CD4-positive, alpha-beta T cell treated with Interleukin-6 at 100 ng/mL for 8 hours (primary cell): Measurements from ENCODE around the gene PLCB2.

Experiments used
- DNase-seq: peaks from one replicate; pipeline ENCODE4 v3.0.0-alpha.2; 2020; ENCODE audit warnings: mixed read lengths, low spot score

PLCB2 gene

DNA sequence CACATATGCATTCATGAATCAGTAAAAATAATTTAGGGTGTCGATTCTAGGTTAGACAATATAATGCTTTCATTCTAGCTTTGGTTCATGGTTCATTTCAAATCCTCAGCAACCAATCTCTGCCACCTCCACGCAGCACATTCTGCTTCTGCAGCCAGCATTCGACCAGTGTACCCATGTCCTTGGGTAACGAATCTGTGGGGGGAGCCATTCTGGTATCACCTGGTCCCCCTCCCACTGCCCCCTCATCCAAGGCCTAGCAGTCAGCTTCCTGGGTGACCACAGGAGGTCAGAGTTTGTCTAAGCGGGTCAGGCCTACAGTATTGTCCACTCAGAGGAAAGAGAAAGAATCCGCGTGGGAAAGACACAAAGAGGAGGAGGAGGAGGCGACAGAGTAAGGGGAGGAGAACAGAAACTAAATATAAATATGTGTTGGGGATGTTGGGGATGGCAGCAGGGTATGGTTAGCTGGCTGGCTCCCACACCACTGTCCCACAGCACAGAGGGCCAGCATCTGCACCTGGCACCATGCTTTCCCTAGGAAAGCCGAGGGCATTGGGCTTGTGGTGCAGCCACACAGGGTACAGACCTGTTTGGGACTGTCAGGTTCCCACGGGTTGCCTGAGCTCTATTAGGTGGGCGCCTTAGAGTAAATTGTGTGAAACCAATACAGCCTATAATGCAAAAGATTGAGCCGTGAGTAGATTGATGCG is 56.8 kb downstream of the PLCB2 start:
- no peak for DNase-seq

DNA sequence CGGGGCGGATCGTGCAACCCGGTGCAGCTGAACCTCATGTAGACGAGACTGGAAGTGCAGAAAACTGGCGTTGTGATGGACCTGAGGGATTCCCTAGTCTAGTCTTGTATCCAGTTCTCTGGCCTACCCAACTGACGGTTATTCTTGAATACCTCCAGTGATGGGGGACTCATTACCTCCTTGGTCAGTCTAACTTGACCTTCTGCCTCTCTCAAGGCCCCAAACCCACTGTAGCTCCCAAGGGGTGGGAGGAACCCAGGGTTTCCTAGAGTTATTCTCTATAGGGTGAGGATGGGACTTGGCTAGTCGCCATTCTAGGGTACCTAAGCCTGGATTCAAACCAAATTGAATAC is 57.5 kb downstream of the PLCB2 start:
- no peak for DNase-seq

DNA sequence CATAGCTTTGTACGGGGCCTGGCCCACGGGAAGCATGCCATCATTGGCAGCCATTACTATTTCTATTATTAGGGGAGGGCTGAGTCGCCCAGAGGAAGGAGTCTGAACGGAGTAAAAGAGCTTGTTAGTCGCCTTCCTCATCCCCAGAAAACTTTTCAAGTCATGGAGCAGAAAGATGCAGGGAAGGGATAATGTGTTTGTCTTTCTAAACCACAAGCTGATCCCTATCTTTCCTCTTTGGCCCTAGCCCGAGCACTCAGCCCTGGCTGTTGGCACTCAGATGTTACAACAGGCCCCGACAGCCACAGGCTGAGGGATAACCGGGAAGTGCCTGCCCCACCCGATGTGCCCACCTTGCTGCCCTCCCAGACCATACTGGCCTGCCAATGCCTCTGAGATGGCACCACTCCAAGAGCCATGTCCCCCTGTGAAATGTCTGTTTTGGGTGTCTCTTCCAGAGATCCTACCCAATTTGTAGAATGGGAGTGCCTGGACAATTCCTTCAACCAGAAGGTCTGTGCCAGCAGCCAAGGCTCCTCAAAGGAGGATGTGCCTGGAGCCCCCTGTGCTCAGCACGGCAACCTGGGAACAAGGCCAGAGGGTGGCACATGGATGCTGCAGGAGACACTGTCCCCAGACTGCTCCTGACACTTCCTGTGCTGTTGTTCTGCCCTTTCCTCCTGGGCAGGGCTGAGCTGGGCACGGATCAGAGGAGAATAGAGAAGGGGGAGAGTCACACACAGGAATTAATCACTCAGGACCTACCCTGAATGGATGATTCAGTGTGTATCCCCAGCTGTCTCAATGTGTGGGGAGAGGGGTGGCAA is 58.0 kb downstream of the PLCB2 start:
- no peak for DNase-seq

DNA sequence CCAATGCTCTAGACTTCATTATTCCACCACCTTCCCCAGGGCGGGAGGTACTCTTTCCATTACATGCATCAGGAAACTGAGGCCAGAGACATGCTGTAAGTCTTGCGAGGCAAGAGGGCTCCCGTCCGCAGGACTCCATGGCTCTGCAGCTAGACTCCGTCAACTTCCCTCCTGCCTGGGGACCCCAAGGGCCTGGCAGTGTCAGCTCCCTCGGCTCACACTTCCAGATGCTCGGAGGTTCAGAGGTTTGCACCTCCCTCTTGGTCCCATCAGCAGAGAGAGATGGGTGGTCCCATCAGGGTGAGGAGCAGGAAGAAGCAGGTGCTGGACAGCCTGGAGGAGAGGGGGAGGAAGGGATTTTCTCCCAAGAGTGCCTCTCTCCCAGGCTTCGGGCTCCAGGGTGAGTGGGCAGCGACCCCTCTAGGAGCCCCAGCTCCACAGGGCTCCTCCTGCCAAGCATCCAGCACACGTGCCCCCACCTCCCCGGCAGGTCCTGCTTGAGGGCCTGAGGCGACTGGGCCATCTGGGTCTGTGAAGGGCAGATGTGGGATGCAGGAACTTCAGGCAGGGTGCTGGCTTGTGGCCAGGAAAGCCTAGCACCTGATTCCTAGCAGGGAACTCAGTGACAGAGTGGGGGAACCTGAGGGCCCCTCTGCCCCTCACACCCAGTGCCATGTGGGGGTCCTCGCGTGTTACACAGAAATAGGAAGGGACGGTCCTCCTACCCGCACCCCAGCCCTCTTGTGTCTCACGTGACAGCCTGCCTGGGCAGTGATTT is 59.5 kb downstream of the PLCB2 start:
- DNase-seq: no peak

DNA sequence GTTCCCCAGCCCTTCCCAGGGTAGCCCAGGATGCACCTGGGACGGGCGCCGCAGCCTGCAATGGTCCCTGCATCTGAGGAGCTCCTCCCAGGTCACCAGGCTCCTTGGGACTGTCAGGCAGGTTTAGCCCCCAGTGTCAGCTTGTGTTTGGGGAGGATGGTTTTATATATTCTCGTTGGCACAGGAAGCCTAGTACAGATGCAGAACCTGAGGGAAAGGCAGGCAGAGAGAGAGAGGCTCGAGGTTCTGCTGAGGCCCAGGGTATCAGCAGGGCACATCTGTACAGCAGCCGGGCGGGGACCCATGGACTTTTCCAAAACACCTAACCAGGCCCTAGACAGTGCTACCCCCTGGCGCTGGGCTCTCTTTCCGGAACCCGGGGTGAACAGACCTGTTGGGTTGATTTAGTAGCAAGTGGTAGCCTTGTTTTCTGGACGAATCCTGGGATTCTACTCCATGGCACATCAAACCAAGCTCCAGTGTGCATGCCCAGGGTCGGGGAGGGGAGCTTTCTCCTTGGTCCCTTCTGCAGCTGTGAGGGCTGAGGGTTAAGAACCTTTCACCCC is 60.2 kb downstream of the PLCB2 start:
- DNase-seq: no peak

DNA sequence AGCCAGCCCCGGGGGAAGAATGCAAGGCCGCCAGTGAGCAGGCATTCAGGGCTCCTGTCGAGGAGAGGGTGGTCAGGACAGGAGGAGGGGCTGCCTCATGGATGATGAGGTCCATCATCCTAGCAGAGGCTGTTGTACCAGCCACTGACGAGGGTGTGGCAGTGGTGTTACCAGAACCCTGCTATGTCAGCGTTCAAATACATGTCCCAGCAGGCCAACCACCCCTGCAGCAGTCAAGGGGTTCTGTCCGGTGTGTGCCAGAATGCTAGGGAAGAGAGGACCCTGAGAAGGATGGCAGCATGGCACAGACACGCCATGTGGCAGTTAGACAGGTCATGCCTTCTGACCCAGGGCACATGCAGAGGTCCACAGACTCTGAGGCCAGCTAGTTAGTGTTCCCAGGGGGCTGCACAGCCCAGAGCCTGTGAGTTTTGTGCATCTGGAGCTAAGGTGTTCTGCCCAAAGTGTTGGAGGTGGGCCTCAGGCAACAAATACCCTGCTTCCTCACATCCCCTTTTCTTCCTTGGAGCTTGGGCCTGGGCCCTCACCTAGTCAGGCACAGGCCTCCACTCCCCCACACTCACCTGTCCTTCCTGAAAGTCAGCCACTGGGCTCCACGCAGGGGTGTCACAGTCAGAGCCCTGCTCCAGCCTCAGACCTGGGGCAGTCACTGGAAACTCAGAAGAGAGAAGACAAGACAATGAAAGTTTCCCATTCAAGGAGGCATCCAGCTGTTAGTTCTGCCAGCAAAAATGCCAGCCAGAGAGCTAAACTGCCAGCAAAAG is 61.0 kb downstream of the PLCB2 start:
- no peak for DNase-seq

DNA sequence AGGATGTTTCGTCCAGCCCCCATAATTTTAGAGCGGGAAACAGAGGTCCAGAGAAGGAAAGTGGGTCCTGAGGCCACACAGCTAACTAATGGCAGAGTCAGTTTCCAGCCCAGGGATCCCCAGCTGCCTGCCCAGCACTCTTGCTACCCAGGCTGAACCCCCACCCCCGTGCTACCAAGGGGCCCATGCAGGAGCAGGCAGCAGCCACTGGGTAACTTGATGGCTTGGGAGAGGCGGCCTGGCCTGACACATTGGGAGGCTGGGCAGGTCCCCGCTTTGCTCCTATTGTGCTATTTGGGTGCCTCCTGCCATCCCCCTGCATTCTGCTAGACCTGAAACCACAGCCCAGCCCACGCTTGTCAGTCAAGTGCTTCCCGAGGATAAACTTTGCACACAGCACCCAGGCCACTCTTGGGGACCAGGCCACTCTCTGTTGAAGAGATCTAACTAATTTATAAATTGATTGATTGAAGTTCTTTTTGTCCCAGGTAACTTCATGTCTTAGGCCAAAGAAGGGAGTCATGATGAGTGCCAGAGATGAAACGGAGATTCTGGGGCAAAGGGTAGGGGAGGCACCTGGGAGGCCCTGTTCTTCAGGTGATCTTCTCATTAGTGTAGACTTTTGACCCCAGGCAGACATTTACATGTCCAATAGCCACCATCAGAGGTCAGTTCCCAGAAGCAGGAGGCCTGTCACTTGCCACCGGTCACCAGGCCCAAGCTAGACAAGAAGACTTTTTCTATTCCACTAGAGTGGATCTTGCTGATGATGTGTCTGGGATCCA is 61.9 kb downstream of the PLCB2 start:
- no peak for DNase-seq

DNA sequence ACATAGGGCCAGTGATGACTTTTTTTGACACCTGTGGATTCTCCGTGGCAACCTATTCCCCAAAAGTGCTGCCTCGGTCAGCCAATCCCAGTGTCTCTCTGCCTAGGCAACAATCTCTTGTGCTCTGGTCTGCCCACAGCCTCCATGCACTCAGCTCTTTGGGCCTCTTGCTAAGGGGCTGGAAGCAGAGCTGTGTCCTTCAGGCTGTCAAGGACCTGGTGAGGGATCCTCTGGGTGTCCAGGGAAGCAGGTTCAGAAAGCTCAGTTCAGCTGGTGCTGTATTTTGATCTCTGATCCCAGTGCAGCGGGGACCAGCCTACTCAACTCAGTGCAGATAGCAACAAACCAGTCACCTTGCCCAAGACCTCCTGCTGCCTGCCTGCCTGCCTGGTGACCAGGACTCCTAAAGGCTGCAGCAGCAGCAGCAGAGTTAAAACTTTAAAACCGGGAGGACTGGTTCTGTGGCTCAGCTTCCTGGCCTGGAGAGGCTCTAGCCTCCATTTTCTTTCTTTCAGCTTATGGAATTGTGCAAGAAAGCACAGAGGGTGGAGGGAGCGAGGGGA is 62.7 kb downstream of the PLCB2 start:
- no peak for DNase-seq

DNA sequence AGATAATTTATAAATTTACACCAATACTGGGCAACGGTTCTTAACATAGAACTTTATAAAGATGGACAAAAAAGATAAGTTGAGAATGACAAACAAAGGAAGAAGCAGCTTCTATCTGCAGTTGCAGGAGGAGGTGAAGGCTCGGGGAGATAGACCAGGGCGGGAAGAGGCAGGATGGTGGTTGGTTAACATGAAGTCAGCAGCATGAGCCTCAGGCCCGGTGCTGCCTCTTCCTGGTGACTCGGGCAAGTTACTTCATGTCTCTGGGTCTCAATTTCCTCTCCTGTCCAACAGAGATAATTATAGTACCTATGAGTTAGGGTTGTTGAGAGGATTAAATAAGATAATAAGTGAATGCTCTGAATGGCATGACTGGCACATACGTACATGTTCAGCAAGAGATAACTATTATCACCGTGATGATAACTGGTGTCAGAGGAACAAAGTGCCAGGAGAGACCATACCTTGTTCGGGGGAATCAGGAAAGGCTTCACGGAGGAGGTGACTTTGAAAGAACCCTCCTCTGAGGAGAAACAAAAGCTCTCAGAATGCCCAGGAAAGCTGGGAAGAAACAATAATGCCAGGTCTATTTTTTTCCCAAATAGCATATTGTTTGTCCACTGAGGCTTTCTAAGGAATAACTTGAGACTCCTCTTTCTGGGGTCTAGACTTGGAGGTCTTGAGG is 64.5 kb downstream of the PLCB2 start:
- DNase-seq: no peak

DNA sequence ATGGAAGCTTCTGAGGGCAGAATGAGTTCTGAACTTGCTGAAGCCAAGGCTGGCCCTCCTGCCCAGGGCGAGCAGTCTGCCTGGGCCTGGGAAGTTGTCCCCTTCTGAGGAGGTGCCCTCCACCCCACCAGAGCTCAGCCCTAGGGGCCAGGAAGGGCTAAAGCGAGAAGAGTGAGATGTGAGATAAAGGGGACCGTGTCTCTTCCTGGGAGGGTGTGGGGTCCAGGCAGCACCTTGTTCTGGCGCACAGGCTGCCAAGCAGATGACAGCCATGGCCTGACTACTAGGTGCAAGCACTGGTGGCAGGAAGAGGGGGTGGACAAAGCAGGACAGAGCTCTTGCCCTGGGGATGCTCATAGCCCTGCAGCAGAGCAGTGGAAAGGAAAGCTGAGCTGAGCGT is 65.1 kb downstream of the PLCB2 start:
- no peak for DNase-seq

DNA sequence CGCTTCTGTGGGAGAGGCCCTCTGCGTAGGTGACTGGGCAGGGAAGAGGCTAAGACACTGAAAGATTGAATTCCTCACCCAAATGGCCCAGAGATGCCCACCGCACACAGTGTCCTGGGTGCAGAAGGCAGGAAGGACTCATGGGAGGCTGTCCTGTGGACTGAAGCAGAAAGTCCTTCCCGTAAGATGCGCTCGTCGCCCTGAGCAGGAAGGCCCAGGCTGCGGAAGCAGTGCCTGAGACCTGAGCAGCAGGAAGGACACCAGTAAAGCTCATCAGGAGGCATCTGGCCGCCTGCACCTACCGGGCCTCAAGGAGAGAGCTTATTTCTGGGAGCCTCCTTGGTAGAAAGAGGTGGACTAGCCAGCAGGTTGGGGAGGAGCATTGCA is 65.5 kb downstream of the PLCB2 start:
- no peak for DNase-seq

DNA sequence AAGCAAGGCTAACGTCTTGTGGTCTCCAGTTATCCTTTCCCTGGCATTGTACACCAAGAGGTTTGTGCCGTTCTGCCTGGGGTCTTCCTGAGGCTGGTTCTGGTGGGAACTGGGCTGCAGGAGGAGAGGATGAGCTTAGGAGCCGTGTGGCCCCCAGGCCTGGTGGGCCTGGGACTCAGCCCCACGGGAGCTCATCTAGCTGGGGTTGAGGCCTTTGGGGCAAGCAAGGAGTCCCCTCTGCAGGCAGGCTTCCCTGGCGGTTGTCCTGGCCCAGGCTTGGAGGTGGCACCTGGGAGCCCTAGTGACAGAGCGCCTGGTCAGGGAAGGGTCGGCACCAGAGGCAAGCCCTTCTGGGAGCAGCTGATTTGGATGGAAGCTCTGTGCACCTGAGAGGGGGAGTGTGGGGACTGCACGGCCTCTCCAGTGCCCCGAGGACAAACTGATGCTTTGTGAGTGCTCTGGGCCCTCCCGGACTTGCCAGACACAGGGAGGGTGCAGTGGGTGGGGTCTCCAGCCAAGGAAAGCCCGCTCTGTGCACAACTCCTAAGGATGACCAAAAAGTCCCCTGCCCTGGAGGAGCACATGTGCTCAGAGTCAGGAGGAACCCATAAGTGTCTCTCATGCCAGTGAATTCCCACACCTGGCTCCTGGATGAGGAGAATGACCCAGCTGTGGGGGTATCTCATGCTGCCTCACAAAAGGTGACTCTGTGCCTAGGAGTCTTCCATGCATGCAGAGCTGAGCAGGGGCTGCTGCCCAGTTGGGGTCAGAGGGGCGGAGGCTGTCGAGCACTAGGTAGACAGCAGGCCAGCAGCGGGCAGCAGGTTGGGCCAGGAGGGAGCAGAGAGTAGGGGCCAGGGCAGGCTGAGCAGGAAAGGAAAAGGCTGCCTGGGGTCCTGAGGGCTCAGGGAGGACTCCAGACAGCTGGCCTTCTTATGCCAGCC is 66.2 kb downstream of the PLCB2 start:
- no peak for DNase-seq

DNA sequence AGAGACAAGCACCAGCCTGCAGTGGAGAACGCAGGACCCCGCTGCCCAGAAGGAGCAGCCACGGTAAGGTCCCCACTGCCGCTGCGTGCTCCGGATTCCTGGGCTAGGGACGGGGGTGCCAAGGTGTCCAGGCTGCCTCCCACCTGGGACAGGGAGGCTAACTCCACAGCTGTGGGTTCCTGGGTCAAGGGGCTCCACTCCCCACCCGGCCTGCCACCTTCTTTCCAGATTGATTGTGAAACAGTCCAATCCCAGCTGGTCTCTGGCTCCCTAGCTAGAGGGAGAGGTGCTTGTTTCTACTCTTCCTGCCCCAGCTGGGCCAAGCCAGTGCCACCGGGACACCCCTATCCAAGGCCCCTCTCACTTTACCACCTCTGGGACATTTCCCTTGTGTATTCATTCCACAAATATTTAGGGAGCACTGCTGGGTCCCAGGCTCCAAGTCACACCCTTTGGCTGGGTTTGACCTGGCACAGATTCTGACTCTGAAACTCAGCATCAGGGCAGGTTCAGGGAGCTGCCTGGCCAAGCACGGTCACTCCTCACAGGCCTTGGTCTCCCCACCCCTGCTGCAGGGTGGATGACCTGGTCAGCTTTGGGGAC is 67.0 kb downstream of the PLCB2 start:
- no peak for DNase-seq

DNA sequence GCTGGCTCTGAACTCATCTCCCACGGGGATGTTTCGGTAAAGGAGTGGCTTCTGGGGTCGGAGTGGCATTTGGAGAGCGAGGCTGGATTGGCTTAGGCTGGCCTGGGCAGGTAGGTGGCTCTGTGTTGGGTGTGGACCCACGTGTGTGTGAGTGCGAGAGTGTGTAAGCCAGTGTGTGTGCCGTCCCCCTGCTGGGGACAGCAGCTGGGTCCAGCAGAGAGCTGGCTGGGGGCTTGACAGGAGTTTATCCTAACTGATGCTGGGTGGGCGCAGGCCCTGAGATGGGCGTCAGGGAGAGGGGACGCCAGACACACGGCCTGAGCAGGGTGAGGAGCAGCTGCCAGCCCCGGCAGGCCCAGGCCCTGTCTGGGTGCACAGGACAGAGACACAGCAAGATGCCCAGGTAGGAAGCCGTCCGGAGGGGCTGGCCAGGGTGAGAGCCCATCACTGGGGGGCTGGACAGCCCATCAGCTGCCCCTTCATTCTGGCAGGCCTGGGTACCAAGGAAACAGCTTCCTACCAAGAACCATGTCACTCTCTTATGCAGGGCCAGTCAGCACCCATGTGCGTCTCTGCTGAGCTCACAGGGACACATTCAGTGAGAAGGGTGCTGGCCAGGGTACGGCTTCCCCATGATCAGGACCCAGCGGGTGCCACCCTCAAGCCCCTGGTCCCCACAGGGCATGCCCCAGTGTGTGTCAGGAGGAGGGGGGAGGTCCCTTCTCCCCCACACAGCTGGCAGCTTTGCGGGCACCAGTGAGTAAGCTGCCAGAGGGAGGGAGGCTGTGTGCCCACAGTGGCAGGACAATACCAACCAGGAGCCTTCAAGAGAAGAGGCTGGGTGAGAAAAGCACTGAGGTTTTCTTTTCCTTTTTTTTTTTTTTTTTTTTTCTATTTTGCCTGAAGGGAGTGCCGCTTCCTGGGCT is 67.8 kb downstream of the PLCB2 start:
- no peak for DNase-seq

DNA sequence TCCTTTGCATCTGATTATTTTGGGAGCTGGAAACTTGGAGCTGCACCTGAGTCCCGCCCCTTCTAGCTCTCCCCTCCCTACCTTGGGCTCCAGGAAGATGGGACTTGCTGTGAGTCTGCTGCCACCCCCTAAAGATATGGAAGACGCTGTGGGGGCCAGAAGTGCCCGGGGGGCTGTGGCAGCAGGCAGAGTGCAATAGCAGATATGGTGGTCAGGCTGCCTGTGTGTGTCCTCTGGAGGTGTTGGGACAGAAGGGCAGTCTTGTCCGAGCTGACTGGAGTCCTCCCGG is 68.4 kb downstream of the PLCB2 start:
- no peak for DNase-seq

DNA sequence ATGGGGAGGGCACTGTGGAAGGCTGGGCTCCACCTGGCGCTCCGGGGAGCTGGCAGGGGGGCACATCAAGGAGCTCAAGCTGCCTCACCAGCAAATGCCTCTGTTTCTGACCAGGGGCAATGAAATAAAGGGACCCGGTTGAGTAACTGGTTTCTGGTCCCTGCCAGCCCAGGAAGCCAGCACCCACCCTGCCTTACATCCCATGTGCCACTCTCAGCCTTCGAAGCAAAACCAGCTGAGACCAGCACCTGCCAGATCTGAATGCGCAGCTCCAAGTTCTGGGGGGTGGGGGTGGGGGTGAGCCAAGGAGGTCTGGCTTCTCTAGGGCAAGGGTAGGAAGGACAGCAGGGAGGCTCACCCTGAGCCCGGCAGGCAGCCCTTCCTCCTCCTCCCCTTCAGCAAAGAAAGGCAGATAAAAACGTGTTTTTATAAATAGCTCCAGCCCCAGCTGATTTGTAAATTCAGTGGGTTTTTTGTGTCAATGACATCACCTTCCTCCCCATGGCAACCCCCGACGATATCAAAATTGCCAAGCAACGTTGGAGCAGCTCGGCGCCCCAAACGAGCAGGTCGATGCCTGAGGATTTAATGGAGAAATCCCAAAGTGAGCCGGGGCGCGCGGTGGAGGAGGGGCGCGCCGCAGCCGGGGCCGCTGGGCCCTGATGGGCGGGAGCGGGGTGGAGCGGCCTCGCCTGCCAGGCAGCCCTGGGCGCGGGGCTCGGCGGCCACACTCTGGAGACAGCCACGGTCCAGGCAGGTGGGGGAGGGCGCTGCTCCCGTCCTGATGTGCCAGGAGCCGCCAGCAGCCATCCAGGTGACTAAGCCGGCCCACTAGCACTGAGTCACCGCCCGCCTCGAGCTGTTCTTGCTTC is 69.0 kb downstream of the PLCB2 start, which contains the start of gene PAK6:
Gene PAK6 (plus strand): TSS at position 532 of the 872 bp plus-strand sequence. CDS start 25,723 bp downstream, outside the sequence.
- no peak for DNase-seq
